ENCODE results near the gene PLXNA2.

PLXNA2 gene

DNA sequence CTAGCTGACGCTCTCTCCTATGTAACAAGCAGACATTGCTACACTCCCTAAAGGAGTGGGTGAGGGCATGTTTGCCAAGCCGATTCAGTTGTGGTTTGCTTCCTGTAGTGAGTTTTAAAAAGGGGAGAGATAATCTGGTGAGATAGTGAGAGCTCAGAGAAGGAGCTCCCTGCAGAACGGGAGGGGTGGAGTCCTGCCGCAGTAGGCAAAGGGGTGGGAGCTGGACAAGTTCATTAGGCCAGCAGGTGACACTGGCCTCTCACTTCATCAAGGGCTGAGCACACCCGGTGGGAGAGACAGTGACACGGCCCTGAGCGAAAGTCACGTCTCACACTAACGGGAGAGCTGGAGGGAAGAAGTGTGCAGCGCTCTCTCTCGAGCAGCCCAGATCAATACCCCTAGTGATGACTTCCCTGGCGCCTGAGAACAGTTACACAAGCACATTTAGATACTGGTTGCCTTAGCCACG is 189.2 kb downstream of the PLXNA2 start:
- no peak for DNase-seq

DNA sequence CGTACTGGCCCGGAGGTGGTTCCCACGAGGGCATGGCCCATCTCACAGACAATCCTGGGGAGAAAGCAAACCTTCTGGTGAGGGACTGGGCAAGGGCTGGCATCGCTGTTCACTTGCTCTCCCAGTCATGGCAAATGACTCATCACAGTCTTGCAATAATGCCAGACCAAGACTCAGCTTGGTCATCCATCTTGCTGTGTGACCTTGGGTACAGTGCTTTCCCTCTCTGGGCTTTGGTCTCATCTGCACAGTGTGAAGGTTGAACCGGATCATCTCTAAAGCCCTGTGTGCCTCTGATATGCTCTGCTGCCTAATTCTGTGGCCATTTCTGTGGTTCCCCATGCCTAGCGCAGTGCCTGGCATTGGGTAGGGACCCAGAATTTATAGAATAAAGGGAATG is 189.7 kb downstream of the PLXNA2 start:
- DNase-seq, result no peak

DNA sequence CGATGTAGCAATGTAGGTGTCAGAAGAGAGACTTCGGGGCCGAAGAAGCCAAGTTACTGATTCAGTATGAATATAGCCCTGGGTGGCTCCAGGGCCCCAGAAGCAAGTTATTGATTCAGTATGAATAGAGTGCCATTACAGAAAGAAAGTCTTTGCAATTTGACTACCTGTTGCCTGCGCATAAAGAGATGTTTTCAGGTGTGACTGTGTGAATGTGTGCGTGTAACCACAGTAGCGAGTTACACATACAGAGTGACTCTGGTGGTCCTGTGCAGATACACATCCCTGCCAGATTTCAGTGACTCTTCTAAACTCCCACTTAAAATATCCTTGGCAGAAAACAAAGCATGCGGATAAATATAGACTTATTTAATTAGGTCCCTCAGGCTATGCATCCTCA is 190.5 kb downstream of the PLXNA2 start:
- no peak for DNase-seq

DNA sequence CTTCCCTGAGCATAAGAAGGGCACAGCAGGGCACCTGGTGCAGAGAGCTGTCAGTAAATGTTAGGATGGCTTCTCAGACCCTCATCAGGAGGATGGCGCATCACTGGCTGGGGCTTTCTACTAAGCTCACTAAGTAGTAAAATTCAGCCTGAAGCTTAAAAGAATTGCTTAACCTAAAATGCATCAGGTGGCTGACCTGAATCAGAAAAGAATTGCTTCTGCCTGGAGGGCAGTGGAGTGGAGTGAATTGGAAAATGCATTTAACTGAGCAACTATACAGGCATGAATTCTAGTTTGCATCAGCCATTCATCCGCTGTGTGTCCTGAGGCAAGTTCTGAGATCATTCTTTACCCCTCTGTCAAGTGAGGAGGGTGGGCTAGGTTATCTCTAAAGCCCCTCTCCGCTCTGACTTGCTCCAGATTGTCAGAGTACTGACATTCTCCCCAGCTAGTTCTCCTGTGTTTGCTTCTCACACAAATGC is 191.2 kb downstream of the PLXNA2 start:
- DNase-seq, result no peak

DNA sequence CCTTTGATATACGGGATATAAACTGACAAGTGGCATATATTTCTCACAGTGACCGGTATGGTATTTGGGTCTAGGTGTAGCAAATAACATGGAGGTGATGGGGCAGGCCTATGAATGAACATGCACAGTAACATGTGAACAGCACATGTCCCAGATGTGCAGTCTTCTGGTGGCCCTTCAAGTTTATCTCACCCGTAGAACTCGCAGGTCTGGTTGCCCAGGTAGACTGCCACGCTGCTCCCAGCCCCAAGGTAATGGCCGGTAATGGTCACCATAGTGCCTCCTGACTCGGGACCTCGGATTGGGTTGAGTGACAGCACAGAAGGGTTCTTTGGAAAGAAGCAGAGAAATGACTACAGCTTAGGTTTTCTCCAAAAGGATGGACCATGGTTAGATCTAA is 192.0 kb downstream of the PLXNA2 start:
- no peak for DNase-seq

DNA sequence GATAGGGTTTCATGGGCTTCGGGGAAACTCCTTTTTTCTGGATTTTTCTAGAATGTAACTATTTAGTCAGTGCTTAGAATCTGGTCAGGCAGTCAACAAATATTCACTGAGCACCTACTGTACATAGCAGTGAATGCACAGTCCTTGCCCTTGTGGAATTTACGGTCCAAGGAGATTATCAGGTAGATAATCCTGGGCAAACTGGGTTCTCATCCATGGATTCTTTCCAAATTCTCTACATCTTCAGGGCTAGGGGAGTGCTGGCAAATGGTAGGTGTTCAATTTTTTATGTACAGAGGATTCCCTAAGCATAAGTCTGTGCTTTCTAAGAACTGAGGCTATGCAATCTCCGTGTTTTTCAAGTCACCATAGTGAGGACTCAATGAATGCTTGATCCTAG is 192.5 kb downstream of the PLXNA2 start:
- DNase-seq, result no peak

DNA sequence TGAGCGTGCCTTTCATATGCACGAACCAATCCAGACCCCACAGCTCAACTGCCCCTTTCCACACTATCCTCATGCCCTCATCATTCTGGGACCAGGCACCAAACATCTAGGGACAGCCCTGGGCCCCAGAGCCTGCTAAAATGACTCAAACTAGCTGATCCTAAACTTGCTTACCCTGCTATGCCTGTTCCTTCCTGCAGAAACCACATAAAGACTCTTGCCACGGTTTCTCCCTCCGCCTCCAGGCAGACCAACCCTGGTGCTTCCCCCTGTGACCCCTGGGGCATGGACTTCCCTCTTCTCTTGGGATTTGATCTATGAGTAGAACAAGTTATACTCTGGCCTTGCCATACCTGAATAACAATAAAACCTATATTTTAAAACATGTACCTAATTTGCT is 195.3 kb downstream of the PLXNA2 start:
- no peak for DNase-seq

DNA sequence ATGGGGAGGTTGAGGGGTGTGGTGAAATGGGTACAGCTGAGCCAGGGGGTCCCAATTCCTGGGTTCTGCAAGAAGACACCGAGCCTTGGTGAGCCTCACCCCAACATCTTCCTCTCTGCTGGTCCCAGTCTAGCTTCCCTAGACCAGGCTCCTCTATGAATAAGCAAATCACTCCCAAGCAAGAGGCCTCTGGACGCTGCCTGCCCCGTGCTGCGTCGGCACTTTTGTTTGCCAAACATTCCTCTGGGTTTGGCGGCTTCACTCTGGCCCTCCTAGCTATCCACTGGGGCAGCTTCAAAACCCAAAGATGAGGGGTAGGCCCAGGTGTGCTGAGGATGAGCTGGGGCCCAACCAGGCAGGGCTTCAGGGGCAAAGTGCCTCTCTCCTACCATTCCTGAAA is 196.2 kb downstream of the PLXNA2 start:
- DNase-seq, result no peak

DNA sequence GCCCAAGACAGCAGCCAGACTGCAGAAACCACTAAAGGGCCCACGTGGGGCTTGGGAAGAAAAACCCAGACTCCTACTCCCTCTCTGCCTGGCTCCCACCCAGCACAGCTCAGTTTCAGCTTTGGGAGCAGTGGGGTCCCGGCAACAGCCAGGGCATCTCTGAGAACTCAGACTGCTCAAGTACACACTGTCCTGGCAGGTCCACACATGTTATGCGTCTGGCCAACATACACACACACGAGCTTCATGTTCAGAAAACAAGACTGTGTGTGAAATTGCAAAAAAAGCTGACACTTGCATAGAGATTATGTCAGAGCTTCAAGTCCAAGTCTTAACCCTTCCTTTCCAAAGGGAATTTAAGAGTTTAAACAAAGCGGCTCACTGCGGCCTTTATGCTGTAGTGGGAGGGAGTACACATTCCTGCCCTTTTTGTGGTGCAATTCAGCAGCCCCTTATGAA is 196.7 kb downstream of the PLXNA2 start:
- DNase-seq, result no peak

DNA sequence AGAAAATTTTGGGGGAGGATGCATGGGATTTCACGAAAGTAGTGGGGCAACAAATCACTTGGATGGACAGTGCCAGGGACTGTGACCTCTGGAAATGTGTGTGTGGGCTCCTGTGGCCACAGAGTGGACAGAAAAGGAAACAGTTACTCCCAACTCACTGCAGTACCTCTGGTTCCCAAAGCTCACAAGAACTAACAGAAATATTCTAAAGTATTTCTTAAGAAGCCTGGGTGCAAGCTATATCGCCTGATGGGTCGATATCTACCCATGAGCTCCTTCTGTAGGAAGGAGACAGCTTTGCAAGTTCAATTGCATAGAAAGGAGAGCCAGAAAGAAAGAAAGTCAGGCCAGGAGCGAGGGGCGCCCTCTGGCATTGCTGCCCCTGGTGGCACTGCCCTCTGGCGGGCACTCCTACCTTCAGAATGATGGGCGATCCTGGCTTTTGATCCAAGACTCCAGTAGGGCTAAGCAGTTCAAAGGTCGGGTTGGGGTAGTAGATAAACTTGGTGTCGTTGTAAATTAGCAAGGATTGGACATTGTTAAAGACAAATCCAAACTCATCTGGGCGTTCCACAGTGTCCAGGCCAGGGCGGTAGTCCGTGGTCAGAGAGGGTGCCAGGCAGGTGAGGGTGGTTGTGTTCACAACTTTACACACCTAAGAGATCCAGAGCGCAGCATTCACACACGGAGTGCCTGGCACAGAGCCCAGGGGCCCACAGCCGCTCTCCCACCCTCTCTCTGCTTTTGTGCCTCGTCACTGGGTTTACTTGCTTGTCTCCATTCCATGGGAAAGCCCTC is 198.5 kb downstream of the PLXNA2 start:
- DNase-seq, result no peak

DNA sequence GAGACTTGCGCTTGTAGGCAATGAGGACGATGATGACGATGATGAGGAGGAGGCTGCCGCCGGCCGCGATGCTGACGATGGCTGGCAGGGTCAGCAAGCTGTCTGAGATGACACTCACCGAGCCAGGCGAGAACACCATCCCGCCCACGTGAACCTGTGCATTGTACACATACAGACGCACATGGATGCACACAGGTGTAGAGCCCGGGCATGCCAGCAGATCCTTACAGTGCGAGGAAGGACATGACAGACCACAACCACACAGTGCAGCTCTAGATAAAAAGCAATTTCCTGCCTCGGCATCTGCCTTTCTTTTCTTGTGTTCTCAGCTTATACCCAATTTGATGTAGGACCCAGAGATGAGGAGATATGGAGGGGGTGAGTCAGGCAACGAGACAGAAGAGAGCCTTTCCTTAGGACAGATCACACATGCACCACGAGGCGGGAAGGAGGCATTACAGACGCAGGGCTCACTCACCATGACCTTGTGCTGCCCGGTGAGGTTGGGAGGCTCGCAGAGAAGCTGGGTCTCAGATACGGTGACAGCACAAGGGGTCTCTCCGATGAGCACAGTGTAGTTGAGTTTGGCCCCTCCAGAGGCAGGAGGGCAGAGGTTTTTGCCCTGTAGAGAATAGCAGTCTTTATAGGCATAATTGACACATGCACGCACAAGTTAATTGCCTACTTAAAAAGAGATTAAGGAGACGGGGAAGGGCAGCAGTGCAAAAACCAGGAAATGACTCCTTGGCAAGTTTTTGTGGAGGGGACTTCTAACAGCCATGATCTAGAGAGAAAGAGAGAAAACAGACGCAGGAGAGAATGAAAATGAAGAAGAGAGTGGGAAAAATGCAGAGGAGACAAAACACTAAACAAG is 199.4 kb downstream of the PLXNA2 start:
- no peak for DNase-seq

DNA sequence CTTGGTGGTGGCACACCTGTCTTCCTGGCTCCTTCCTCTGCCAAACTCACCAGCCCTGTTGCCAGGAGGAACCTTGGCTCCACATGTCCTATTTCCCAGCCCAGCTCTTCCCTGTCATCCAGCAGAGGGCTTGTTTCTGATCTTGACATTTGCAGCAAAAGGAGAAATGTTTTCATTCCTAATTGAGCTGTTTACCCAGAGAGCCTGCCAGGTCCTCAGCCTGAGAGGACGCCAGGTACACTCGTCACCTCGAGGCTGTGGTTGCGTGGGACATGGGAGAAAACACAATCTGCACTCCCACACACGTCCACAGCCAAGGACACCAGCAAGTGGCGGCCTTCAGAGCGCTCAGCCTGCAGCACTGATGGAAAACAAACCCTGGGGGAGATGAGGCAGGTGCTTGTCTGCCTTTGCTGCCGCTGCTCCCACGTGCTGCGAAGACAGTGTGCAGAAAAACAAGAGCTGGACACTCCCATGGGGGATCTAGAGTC is 200.4 kb downstream of the PLXNA2 start:
- no peak for DNase-seq

DNA sequence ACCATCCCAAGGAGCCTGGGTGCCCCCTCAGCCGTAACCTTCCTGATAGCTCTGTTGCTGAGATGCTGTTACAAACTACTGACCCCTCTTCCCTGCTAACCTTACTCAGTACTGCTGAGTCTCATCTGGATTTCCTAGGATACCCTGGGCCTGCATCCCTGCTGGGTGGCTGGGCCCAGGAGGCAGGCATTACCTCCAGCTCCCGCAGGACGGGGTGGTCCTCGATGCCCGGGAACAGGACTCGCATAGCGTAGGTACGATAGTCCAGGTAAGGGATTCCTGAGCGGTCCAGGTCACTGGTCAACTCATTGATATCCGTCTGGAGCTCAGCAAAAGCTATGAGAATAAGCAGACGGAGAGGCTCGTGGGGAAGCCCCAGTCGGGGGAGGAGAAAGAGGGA is 201.3 kb downstream of the PLXNA2 start:
- DNase-seq, result no peak

DNA sequence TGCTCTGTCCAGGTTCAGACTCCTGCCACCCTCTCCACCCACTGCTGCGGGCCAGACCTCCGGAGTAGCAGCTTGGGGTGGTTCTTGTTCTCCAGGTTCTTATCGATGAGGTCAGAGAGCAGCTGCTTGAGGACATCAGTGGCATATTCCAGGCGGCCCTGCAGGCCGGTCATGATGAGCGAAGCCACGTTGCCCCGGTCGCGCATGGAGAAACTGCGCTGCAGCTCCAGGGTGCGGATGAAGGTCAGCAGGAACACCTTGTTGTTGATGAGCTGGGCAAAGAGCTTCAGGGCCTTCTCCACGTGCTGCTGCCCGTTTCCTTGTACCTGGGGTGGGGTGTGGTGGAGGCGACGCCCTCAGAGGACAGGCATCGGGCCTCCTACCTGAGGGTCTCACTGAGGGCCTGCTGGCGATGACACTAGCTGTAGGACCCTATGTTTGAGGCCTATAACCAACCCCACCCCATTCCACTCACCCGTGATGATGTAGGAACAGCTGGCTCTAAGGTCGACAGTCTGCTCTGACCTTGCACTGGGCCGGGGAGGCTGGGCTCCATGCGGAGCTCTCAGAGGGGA is 202.1 kb downstream of the PLXNA2 start:
- no peak for DNase-seq

DNA sequence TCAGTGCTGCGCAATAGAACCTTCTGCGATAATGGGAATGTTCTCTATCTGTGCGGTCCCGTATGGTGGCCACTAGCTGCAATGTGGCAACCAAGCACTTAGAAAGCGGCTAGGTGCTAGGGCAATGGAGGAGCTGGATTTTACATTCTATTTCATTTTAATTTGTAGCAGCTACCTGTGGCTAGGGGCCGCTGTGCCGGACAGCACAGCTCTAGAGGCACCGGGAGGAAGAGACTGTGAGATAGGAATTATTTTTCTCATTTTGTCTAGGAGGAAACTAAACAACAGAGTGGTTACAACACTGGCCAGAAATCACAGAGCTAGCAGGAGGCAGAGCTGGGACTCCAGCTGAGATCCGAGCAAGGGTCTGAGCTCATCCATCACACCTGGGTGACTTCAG is 202.7 kb downstream of the PLXNA2 start:
- no peak for DNase-seq

DNA sequence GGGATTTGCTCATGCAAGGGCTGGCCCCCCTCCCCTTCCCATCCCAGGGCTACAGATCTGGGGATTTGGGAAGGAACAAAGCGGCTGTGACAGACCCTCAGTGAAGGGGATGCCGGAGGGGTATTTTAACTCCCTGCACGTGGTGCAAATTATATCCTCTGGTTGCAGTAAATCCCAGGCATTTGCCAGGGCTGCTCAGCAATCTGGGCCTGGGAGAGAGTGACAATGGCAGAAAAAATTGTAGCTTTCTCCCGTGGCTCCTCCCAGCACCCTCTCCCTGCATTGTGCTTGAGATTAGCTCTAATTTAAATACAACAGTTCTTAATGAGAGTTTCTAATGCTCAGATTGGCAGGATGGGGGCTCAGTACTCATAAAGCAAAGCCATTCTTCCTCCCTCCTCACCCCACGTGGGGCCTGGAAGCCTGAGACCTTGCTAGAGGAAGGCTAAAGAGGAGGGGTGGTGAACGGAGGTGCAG is 203.3 kb downstream of the PLXNA2 start:
- DNase-seq, result no peak

DNA sequence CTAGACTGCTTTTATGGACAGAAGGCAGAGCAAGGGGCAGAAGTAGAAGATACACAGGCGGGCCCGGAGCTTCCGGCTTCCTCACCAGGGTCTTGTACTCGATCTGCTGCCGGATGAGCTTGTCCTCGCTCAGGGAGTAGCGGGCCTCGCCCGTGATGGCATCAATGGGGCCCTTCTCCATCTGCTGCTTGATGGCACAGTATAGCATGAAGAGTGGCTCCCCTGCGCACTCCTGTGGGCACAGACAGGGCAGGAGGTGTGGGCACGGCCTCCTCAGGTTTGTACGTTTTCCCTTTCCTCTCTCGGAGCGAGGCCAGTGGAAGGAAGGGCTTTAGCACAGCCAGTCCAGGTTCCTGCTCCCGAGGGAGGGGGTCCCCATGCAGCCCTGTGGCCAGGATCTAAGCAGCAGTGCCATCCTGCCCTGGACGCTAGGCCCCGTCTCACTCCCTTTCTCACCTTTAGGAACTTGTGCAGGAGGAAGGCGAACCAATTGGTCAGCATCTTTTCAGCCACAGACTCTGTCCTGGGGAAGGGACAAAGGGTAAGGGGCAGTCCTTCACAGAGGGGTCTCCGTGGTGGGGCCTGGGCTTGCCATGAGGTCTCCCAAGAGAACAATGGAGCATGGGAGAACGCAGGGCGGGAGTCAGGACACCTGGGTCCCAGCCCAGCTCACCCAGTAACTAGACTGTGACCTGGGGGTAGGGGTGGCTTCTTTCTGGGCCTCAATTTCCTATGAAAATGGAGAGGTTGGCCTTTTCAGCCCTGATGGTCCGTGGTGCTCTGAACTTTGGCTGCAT is 204.4 kb downstream of the PLXNA2 start:
- DNase-seq, result no peak

DNA sequence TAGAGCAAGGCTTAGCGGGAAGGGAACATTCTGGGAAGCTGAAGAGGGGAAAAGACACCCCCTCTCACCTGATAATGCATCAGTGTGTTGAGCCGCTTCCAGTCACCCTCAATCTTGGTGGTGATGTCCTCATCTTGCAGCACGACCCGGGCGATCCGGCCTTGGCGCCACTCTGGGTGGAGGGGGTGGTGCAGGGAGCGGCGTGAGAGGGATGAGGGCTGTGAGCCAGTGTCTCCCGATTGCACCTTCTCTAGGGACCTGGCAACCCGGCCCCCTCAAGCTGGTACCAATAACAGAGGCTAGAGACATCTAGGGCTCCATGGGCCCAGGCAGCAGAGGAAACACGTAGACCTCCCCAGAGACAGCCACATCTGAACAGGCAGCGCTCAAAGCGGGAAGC is 205.9 kb downstream of the PLXNA2 start:
- no peak for DNase-seq

DNA sequence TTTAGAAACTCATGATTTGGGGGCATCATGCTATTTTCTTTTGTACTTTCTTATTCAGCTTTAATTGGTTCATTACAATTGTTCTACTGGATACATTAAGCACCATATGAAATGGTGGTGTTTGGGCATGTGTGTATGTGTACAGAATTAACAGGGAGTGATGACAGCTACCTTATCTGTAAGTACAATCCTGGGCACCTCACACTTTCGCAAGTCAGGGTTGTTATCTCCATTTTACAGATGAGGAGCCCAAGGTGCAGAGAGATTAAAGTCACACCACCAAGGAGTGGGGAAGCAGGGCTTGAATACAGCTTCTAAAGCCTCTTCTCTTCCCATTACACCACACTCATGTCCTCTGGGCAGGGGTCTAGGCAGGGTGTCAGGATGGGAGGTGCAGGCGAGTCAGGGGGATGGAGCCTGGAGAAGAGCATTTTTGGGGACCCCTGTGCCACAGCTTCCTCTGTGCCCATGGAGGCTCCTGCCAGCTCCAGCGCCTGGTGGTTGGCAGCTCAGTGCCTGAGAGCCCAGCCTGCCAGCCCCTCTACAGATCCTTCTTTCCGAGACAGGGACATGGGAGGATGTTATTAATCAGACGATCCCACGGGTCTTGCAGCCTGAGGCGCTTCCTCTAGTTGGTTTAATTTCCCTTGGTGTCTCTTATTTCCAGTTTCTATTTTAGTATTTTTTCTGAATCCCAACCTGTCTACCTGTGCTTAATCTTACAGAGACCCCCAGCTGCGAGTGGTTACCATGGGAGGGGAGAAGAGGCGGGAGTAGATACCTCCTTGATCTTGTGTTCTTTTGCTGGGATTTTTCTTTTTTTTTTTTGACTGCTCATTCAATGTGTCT is 207.0 kb downstream of the PLXNA2 start:
- no peak for DNase-seq

DNA sequence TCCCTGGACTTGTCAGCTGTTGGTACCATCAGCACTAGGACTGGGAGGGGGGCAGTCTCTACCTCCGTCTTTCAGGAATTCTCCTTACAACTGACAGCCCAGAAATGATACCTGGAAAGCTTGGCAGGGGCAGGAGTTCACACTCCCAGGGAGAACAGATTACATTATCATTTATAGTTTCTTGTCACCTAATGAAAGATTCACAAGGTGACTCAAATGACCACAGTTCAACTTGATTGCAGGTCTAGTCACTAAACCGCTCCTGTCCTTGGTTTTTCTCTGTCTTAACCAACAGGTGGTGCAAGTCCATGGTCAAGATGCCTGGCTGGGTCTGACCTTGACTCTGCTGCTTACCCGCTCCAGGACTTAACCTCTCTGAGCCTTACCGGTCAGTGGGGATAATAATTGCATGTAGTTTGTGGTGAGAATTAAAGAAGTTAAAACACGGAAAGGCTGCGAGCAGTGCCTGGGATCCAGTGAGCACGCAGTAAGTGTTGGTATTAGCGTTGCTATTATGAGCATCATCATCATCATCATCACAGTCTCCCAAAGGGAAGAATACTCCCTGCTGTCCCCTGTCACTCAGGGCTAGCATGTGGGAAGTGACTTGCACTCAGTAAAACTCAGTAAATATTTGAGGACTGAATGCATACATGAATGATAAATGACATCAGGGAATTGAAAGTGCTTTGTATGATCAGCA is 207.9 kb downstream of the PLXNA2 start:
- DNase-seq, result no peak

DNA sequence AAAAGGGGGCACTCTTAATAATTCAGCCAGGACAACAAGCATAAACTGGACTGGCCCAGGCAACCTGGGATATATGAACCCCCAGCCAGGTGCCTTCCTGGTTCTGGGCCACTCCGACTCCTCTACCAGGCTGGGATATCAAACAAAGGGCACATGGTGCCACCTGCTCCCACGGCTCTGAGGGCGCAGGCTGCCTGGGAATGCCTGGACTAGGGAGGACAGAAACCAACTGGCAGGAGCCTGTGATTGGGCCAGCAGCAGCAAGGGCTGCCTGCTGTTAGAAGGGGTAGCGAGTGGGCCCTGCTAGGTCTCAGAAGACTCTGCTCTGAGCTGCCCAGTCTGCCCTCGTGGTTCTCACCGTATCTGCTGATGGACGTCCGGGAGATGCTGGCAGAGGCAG is 210.0 kb downstream of the PLXNA2 start:
- no peak for DNase-seq
